Astrocyte (in vitro differentiated cells and primary cell): ENCODE measurements around the gene KIRREL3. TPM values are rescaled to one million over a fixed set of nuclear protein-coding genes. Genes with fewer than 3 reads are reported as not detected.

Experiments
- DNase-seq: peaks from one replicate; pipeline ENCODE4 v3.0.0-alpha.2; 2010; ENCODE audit warnings: low read depth
- FAIRE-seq: peaks from 2 replicates; lab custom pipeline; 2011; peaks lifted over from hg19 to GRCh38; lab: Jason Lieb, UNC
- H2AFZ ChIP-seq: 2 replicates; pipeline ENCODE4 v1.6.0; 2012; ENCODE audit warnings: low read depth, low read length, inconsistent platforms
- H3K27ac ChIP-seq: 2 replicates; pipeline ENCODE4 v1.5.1; 2011; ENCODE audit warnings: low read depth, low read length, inconsistent platforms
- H3K27me3 ChIP-seq: 2 replicates; pipeline ENCODE4 v1.6.0; 2011; ENCODE audit warnings: low read length, inconsistent platforms; ENCODE audit not compliant: insufficient read depth
- H3K36me3 ChIP-seq: 2 replicates; pipeline ENCODE4 v1.5.1; 2011; ENCODE audit warnings: low read length, inconsistent platforms; ENCODE audit not compliant: insufficient read depth
- H3K4me1 ChIP-seq: 2 replicates; pipeline ENCODE4 v1.5.1; 2011; ENCODE audit warnings: low read length, inconsistent platforms; ENCODE audit not compliant: insufficient read depth
- H3K4me2 ChIP-seq: 2 replicates; pipeline ENCODE4 v1.6.0; 2012; ENCODE audit warnings: low read length, inconsistent platforms
- H3K4me3 ChIP-seq: 2 replicates; pipeline ENCODE4 v1.5.1; 2011; ENCODE audit warnings: low read depth, mild to moderate bottlenecking, low read length, inconsistent platforms; ENCODE audit not compliant: insufficient read depth
- H3K79me2 ChIP-seq: 2 replicates; pipeline ENCODE4 v1.6.0; 2012; ENCODE audit warnings: mild to moderate bottlenecking, low read length, inconsistent platforms; ENCODE audit not compliant: insufficient read depth
- H3K9ac ChIP-seq: 2 replicates; pipeline ENCODE4 v1.6.0; 2012; ENCODE audit warnings: mild to moderate bottlenecking, low read length, inconsistent platforms
- H3K9me3 ChIP-seq: 2 replicates; pipeline ENCODE4 v1.5.1; 2012; ENCODE audit warnings: low read depth, mild to moderate bottlenecking, low read length, inconsistent platforms; ENCODE audit not compliant: insufficient read depth
- H4K20me1 ChIP-seq: 2 replicates; pipeline ENCODE4 v1.6.0; 2012; ENCODE audit warnings: low read length, inconsistent platforms; ENCODE audit not compliant: insufficient read depth
- H3K27ac Mint-ChIP-seq: one replicate; pipeline ENCODE4 v1.8.0; 2021; ENCODE audit warnings: mild to moderate bottlenecking, mixed read lengths; ENCODE audit not compliant: unreplicated experiment
- H3K27me3 Mint-ChIP-seq: one replicate; pipeline ENCODE4 v1.8.0; 2021; ENCODE audit warnings: low read depth, mixed read lengths; ENCODE audit not compliant: unreplicated experiment
- H3K36me3 Mint-ChIP-seq: one replicate; pipeline ENCODE4 v1.8.0; 2021; ENCODE audit warnings: low read depth, mixed read lengths; ENCODE audit not compliant: unreplicated experiment
- H3K4me1 Mint-ChIP-seq: one replicate; pipeline ENCODE4 v1.8.0; 2021; ENCODE audit warnings: low read depth, mixed read lengths; ENCODE audit not compliant: unreplicated experiment
- H3K4me3 Mint-ChIP-seq: one replicate; pipeline ENCODE4 v1.8.0; 2021; ENCODE audit warnings: mild to moderate bottlenecking, moderate library complexity, mixed read lengths; ENCODE audit not compliant: unreplicated experiment
- H3K9me3 Mint-ChIP-seq: one replicate; pipeline ENCODE4 v1.8.0; 2021; ENCODE audit warnings: mild to moderate bottlenecking, mixed read lengths; ENCODE audit not compliant: unreplicated experiment
- EZH2 ChIP-seq: IDR thresholded peaks from 2 replicates; pipeline ENCODE4 v1.6.1; 2012; ENCODE audit warnings: mild to moderate bottlenecking, low read length, inconsistent platforms; ENCODE audit not compliant: insufficient read depth
- total RNA-seq: library from RNA; stranded (reverse); gene quantifications from 2 replicates; pipeline ENCODE4 v1.2.1, GENCODE V29; 2021
- TF ChIP-seq, protein P1 (sequence below): IDR thresholded peaks from 2 replicates; pipeline ENCODE4 v1.5.1; 2011; ENCODE audit warnings: low read depth, mild to moderate bottlenecking, inconsistent platforms, low read length, moderate library complexity; ENCODE audit not compliant: insufficient read depth

The KIRREL3 gene
- total RNA-seq, 1 donor from 2014 or later: 0.91 TPM

DNA sequence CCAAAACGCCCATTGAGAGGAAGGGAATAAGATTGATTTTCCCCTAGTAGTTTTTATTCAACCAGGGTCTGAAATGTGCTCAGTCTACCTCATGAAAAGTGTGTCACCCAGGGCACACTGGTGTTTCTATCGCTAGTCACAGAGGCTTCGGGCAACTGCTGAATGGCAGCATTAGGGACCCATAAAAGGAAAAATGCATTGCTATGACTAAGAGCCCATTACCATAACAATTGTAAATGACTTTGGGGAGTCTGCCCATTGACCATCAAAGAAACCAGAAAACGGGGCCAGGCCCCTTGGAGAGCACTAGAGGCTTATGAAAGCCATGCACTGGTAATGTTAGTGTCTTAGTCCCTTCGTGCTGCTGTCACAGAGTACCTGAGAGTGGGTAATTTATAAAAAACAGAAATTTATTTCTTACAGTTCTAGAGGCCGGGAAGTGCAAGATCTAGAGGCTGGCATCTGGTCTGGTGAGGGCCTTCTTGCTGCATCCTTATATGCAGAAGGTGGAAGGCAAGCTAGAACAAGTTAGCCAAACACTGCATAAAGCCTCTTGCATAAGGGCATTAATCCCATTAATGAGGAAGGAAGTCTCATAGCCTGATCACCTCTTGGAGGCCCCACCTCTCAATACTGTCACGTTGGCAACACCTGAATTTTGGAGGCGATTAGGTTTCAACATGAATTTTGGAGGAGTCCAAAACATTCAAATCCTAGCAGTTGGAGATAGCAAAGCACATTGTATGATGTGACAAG lies 338.4 kb downstream of the KIRREL3 start:
- Histone ChIP-seq H3K4me1 (no peaks in the 10 kb centered on the region), H3K79me2 (no peaks in the 10 kb centered on the region), H3K9ac (no peak overlapping the region), H3K9me3 (no peaks in the 10 kb centered on the region), H2AFZ (no peak overlapping the region), H3K27me3 (no peaks in the 10 kb centered on the region), H3K4me2 (no peak overlapping the region), H3K36me3 (no peaks in the 10 kb centered on the region), H3K27ac (no peak overlapping the region), H3K4me3 (no peak overlapping the region), H4K20me1 (no peaks in the 10 kb centered on the region)
- H3K4me1 Mint-ChIP-seq: no peaks in the 10 kb centered on the region
- DNase-seq (no peak), FAIRE-seq (no peak)
- no peaks in the 10 kb centered on the region for H3K36me3 Mint-ChIP-seq
- peaks cover 27% of the 10 kb centered on the region for H3K27me3 Mint-ChIP-seq
- TF ChIP-seq, protein P1, sequence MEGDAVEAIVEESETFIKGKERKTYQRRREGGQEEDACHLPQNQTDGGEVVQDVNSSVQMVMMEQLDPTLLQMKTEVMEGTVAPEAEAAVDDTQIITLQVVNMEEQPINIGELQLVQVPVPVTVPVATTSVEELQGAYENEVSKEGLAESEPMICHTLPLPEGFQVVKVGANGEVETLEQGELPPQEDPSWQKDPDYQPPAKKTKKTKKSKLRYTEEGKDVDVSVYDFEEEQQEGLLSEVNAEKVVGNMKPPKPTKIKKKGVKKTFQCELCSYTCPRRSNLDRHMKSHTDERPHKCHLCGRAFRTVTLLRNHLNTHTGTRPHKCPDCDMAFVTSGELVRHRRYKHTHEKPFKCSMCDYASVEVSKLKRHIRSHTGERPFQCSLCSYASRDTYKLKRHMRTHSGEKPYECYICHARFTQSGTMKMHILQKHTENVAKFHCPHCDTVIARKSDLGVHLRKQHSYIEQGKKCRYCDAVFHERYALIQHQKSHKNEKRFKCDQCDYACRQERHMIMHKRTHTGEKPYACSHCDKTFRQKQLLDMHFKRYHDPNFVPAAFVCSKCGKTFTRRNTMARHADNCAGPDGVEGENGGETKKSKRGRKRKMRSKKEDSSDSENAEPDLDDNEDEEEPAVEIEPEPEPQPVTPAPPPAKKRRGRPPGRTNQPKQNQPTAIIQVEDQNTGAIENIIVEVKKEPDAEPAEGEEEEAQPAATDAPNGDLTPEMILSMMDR: no peak
- TF ChIP-seq EZH2: no peak
- H3K9me3 Mint-ChIP-seq: peaks cover 6% of the 10 kb centered on the region
- no peak overlapping the region for H3K4me3 Mint-ChIP-seq
- no peak overlapping the region for H3K27ac Mint-ChIP-seq

DNA sequence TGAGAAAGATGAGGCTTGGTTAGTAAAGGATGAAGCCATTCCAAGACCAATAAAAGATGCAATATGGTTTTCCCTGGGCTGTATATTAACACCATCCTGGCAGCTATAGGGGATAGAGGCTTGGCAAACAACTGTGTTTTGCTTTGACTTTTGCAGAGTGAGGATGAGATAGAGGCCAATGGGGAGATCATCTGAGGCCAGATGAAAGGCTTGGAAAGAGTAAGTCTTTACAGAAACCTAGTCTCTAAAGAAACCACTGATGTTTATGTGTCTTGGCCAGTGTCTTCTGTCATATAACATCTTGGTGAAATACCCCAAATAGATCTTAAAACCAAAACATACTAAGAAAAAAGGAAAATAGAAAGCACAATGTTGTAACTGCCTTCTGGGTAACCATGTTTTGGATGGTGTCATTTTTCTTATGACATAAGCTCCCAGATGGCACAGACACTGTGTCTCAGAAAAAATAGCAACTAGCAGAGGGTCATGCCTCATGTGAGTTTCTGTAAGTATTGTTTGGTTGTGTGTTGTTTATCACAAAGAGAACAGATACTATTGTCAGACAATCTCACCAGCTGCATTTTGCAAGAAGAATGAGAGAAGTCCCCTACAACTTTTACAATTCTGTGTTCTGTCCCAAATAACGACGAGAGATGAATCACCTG lies 339.7 kb downstream of the KIRREL3 start:
- Mint-ChIP-seq H3K9me3 (peaks cover 6% of the 10 kb centered on the region), H3K4me3 (no peak overlapping the region), H3K27me3 (peaks cover 27% of the 10 kb centered on the region), H3K27ac (no peak overlapping the region), H3K36me3 (no peaks in the 10 kb centered on the region), H3K4me1 (no peaks in the 10 kb centered on the region)
- H3K27ac ChIP-seq: no peak overlapping the region
- H4K20me1 ChIP-seq: no peaks in the 10 kb centered on the region
- no peak overlapping the region for H2AFZ ChIP-seq
- no peaks in the 10 kb centered on the region for H3K79me2 ChIP-seq
- H3K9ac ChIP-seq: no peak overlapping the region
- H3K27me3 ChIP-seq: no peaks in the 10 kb centered on the region
- peak; percentile 58 for FAIRE-seq
- no peak for DNase-seq
- H3K36me3 ChIP-seq: no peaks in the 10 kb centered on the region
- no peak overlapping the region for H3K4me2 ChIP-seq
- no peaks in the 10 kb centered on the region for H3K4me1 ChIP-seq
- H3K9me3 ChIP-seq: no peaks in the 10 kb centered on the region
- no peak for TF ChIP-seq EZH2
- TF ChIP-seq, protein P1: no peak
- no peak overlapping the region for H3K4me3 ChIP-seq

DNA sequence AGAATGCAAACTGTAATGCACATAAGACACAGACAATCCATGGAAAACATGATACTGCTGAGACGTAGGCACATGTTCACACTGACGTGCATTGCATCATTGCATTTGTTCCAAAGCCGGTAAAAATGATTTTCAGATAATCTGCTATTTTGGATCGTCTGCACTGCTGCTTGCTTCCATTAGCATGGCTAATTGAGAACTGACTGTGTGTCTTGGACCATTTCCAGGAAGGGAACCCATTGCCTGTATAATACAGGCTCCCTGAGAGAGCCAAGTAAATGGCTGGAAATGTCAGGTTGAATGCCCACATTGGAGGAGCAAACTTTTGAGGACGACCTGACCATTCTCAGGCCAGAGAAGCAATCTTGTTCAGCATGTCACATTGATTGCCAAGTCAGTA lies 340.2 kb downstream of the KIRREL3 start:
- H3K9ac ChIP-seq: no peak overlapping the region
- H3K79me2 ChIP-seq: no peaks in the 10 kb centered on the region
- H3K4me2 ChIP-seq: no peak overlapping the region
- H3K9me3 Mint-ChIP-seq: peaks cover 6% of the 10 kb centered on the region
- H3K9me3 ChIP-seq: no peaks in the 10 kb centered on the region
- H3K27me3 ChIP-seq: no peaks in the 10 kb centered on the region
- no peaks in the 10 kb centered on the region for H3K36me3 Mint-ChIP-seq
- H3K4me1 Mint-ChIP-seq: peaks cover 5% of the 10 kb centered on the region
- H3K4me3 ChIP-seq: no peak overlapping the region
- FAIRE-seq (peak; percentile 49), DNase-seq (no peak)
- no peak overlapping the region for H2AFZ ChIP-seq
- peaks cover 23% of the 10 kb centered on the region for H3K27me3 Mint-ChIP-seq
- H3K4me3 Mint-ChIP-seq: no peak overlapping the region
- peaks cover 4% of the 10 kb centered on the region for H3K4me1 ChIP-seq
- no peak overlapping the region for H3K27ac Mint-ChIP-seq
- H4K20me1 ChIP-seq: no peaks in the 10 kb centered on the region
- H3K27ac ChIP-seq: no peak overlapping the region
- H3K36me3 ChIP-seq: no peaks in the 10 kb centered on the region
- TF ChIP-seq, protein P1: no peak
- no peak for TF ChIP-seq EZH2
